HG02840 (cell line): ENCODE results near the gene ALAS1.

Experiments used
- ATAC-seq: cut with Tn5 transposase; IDR thresholded peaks from one replicate; pipeline ENCODE4 v1.9.1; 2021; ENCODE audit warnings: mild to moderate bottlenecking, moderate library complexity, moderate number of reproducible peaks; ENCODE audit not compliant: unreplicated experiment, low FRiP score

Gene ALAS1

DNA sequence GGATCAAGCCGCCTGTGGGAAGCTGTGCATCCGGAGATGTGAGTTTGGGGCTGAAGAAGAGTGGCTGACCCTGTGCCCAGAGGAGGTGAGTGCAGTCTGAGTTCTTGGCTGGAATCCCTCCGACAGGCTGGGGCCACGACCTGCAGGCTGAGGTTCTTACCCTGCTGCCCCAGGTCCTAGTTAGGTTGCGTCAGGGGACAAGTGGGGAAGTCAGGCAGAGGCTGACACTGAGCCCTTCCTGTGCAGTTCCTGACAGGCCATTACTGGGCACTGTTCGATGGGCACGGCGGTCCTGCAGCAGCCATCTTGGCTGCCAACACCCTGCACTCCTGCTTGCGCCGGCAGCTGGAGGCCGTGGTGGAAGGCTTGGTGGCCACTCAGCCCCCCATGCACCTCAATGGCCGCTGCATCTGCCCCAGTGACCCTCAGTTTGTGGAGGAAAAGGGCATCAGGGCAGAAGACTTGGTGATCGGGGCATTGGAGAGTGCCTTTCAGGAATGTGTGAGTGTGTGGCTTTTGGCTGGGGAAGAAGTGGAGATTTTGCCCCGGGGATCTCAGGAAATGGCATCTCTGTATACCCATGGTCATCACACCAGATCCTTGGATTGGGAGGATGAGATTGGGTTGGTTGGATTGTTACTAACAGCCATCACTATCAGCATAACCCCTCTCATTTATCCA is 48.9 kb downstream of the ALAS1 start:
- ATAC-seq = no peak

GRCh38 chr3:52247409-52248164 is 49.6 kb downstream of the ALAS1 start:
- no peak for ATAC-seq

GRCh38 chr3:52248165-52248541 is 50.2 kb downstream of the ALAS1 start:
- no peak for ATAC-seq

GRCh38 chr3:52248816-52249547 is 51.0 kb downstream of the ALAS1 start:
- ATAC-seq = no peak

DNA sequence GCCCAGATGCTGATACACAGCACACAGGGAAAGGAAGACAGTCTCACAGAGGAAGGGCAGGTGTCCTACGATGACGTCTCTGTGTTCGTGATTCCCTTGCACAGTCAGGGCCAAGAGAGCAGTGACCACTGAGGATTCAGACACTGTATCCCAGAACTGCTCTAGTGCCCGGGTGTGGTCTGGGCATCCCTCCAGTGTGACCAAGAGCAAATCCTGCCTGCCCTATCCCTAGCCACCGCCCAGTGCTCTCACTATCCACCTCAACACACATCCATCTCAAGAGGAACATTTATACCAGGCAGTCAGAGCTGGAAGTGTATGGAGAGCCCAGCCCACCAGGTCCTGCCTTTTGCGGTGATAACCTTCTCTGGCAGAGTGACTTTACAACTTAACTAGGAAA is 51.7 kb downstream of the ALAS1 start:
- ATAC-seq = no peak

GRCh38 chr3:52250122-52250521 is 52.2 kb downstream of the ALAS1 start:
- ATAC-seq = no peak

DNA sequence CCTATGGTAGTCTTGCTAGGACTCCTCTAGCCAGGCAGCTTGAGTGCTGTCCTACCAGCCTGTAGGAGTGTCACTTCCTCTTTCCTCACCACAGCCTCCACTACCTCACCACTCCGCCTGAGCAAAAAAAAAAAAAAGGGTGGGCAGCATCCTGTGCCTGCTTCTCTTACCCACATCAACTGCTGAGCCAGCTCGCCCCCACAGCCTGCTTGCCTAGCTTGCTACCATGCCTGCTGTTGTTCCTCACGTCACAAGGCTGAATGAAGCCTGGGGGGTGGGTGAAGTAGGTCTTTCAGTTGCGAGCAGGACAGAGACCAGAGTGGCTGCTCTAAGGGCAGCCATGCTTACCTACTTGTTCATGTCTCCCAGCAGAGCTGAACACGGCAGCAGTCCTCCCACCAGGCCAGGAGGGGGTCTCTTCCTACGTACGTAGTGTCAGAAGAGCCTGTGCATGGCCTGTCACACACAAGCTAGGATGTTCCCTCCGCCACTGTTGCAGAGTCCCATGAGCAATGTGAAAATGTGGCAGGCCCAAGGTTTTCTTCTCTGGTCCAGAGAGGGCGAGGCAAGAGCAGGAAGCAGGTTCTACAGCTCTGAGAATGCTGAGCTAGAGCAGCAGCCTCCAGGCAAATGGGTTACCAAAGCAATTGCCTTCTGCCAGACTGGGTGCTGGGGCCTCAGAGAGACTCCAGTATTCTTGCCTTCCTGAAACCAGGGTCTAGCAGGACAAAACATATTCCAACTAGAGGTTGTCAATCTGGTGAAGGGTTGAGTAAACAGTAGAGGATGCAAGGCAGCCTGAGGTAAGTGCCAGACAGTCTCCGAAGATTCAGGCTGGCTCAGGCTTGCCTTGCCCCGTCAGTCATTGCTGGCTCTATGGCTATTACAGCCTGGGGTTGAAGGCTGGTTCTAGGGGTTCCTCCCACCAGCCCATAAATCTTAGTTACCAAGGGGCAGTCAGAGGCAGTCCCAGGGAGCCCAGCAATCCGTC is 55.6 kb downstream of the ALAS1 start:
- ATAC-seq = peak; percentile 76

- ATAC-seq = no peak
Measured at GRCh38 chr3:52254608-52255007, 56.6 kb downstream of the ALAS1 start.

GRCh38 chr3:52256159-52256558 is 58.2 kb downstream of the ALAS1 start:
- no peak for ATAC-seq

DNA sequence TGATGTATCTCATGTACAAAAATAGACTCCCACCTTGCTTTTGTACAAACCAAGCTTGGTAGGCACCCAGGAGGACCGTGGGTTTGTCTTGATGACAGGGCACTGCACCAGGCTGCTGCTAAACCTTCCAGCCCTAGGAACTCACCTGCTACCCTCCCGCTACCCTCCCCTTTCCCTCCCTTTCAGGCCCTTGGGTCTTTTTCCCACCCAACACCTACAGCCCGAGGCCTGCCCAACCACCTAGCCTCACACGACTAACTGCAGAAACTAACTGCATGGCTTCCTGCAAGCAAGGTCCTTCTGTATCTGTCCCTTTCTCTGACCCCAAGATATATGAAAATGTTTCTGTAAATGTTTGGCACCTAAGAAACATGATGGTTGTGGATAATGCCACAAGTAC is 58.7 kb downstream of the ALAS1 start:
- no peak for ATAC-seq

DNA sequence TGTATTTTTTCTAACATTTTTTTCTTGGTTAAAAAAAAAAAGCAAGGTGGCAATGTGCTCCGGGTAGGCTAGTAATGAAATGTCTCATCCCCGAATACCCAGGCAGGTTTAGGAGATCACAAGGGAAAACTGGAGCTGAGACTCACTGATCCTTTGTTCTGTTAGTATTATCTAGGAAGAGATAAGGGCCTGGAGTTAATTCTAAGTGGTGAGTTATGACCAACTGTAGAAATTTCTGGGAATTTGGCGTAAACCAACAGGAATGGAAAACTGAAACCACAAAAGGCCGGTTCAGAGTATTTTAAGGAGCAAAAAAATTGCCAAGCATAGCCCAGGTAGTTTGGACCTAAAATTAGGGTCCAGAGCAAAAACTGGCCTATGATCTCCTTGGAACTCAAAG is 60.0 kb downstream of the ALAS1 start:
- no peak for ATAC-seq

DNA sequence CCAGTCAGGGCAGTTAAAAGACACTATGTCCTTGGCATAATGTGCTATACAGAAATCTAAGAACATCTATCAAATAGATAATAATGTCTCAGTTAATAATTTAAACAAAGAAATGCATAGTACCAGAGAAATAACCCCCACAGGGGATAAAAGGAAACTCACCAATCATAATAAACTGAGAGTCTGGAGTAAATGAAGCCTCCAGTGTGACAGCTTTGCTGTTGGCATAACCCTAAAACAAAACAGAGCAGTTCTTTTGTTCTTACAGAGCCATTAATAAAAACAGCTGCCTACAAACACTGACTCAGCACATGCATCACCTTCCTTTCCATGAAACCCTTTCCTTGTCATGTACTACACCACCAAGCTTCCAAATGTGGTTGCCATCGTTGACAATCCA is 61.1 kb downstream of the ALAS1 start:
- ATAC-seq = no peak

- no peak for ATAC-seq
Measured at GRCh38 chr3:52259448-52259847, 61.5 kb downstream of the ALAS1 start.

- ATAC-seq = no peak
Measured at GRCh38 chr3:52262447-52262846, 64.5 kb downstream of the ALAS1 start.
